GM23338 (cell line): Measurements from ENCODE around the gene PRR19.

Experiments used
- CREB1 ChIP-seq: fragments of 250-450 bp; sonication (Bioruptor Pico); IDR thresholded peaks from 2 replicates; pipeline ENCODE4 v1.5.0; 2020; ENCODE audit warnings: low read depth, mild to moderate bottlenecking, moderate library complexity
- EZH2 ChIP-seq: fragments of 200-600 bp; sonication (generic); IDR thresholded peaks from one replicate; pipeline ENCODE4 v1.8.0; 2017; ENCODE audit warnings: antibody characterized with exemption, mild to moderate bottlenecking, low read depth; ENCODE audit not compliant: unreplicated experiment
- POLR2AphosphoS5 ChIP-seq: IDR thresholded peaks from 2 replicates; pipeline ENCODE4 v1.6.1; 2016; ENCODE audit warnings: antibody characterized with exemption, low read depth
- TF ChIP-seq, protein P1 (sequence below), 2 experiments: fragments of 200-600 bp in 1 of 2; sonication (generic) in 1 of 2; conservative IDR thresholded peaks; 2 replicates each; pipeline versions ENCODE4 v1.5.1 to v1.6.1; 2016 to 2017; ENCODE audit warnings: antibody characterized with exemption in 2 of 2, low read depth in 2 of 2, mild to moderate bottlenecking in 2 of 2, moderate library complexity in 1 of 2
- TF ChIP-seq, protein P2 (sequence below): IDR thresholded peaks from one replicate; pipeline ENCODE4 v1.6.1; 2018; ENCODE audit warnings: antibody characterized with exemption; ENCODE audit not compliant: unreplicated experiment

DNA sequence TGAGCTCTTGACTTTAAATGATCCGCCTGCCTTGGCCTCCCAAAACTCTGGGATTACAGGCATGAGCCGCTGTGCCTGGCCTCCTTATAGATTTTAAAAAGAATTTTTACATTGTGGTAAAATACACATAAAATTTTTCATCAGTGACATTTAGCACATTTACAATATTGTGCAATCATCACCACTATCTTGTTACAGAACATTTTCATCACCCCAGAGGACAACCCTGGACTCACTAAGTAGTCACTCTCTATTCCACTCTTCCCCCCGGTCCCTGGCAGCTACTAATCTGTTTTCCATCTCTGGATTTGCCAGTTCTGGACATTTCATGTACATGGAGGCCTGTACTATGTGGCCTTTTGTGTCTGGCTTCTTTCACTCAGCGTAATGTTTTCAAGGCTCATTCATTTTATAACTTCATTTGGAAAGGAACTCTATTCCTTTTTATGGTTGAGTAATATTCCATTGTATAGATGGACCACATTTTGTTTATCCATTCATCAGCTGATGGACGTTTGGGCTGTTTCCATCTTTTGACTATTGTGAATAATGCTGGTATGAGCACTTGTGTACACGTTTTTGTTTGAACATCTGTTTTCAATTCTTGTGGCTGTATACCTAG is 43.4 kb downstream of the PRR19 start:
- TF ChIP-seq EZH2 (no peak), POLR2AphosphoS5 (no peak), CREB1 (CRISPR knock-in tag) (no peak)
- TF ChIP-seq, protein P1, sequence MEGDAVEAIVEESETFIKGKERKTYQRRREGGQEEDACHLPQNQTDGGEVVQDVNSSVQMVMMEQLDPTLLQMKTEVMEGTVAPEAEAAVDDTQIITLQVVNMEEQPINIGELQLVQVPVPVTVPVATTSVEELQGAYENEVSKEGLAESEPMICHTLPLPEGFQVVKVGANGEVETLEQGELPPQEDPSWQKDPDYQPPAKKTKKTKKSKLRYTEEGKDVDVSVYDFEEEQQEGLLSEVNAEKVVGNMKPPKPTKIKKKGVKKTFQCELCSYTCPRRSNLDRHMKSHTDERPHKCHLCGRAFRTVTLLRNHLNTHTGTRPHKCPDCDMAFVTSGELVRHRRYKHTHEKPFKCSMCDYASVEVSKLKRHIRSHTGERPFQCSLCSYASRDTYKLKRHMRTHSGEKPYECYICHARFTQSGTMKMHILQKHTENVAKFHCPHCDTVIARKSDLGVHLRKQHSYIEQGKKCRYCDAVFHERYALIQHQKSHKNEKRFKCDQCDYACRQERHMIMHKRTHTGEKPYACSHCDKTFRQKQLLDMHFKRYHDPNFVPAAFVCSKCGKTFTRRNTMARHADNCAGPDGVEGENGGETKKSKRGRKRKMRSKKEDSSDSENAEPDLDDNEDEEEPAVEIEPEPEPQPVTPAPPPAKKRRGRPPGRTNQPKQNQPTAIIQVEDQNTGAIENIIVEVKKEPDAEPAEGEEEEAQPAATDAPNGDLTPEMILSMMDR (conservative IDR thresholded peaks at IDR 0.05; ENCODE audit: low read depth in 2 of 2): no peak
- TF ChIP-seq, protein P2, sequence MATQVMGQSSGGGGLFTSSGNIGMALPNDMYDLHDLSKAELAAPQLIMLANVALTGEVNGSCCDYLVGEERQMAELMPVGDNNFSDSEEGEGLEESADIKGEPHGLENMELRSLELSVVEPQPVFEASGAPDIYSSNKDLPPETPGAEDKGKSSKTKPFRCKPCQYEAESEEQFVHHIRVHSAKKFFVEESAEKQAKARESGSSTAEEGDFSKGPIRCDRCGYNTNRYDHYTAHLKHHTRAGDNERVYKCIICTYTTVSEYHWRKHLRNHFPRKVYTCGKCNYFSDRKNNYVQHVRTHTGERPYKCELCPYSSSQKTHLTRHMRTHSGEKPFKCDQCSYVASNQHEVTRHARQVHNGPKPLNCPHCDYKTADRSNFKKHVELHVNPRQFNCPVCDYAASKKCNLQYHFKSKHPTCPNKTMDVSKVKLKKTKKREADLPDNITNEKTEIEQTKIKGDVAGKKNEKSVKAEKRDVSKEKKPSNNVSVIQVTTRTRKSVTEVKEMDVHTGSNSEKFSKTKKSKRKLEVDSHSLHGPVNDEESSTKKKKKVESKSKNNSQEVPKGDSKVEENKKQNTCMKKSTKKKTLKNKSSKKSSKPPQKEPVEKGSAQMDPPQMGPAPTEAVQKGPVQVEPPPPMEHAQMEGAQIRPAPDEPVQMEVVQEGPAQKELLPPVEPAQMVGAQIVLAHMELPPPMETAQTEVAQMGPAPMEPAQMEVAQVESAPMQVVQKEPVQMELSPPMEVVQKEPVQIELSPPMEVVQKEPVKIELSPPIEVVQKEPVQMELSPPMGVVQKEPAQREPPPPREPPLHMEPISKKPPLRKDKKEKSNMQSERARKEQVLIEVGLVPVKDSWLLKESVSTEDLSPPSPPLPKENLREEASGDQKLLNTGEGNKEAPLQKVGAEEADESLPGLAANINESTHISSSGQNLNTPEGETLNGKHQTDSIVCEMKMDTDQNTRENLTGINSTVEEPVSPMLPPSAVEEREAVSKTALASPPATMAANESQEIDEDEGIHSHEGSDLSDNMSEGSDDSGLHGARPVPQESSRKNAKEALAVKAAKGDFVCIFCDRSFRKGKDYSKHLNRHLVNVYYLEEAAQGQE: no peak
